HG03103 (cell line): Measurements from ENCODE around the gene TMEM139.
"Not testable (repeated sequence)": the region's sequence is repeated elsewhere in the genome, so short reads cannot be mapped to it uniquely, and the experiment has no call there.

Source experiments
- ATAC-seq: cut with Tn5 transposase; IDR thresholded peaks from one replicate; pipeline ENCODE4 v1.9.1; 2021; ENCODE audit warnings: low read depth; ENCODE audit not compliant: unreplicated experiment

The TMEM139 gene

GRCh38 chr7:143287935-143288826 lies 3.4 kb downstream of the TMEM139 start, which contains the start of gene CASP2:
CASP2 (plus strand) TSS chr7:143288351; CDS start chr7:143288456, 105 bp downstream.
- ATAC-seq = peak; percentile 90

- ATAC-seq = no peak
These were observed 4.1 kb downstream of the TMEM139 start for GRCh38 chr7:143288836-143289235.

GRCh38 chr7:143289421-143289820 lies 4.7 kb downstream of the TMEM139 start:
- no peak for ATAC-seq

GRCh38 chr7:143289888-143290287 lies 5.1 kb downstream of the TMEM139 start:
- not testable (repeated sequence) for ATAC-seq

GRCh38 chr7:143290293-143290692 lies 5.5 kb downstream of the TMEM139 start:
- no peak for ATAC-seq

GRCh38 chr7:143292876-143293275 lies 8.1 kb downstream of the TMEM139 start:
- ATAC-seq = no peak

GRCh38 chr7:143295870-143296269 lies 11.1 kb downstream of the TMEM139 start:
- ATAC-seq = no peak

- no peak for ATAC-seq
These were observed 11.9 kb downstream of the TMEM139 start for GRCh38 chr7:143296686-143297085.

GRCh38 chr7:143299346-143299745 lies 14.6 kb downstream of the TMEM139 start:
- no peak for ATAC-seq

- ATAC-seq = no peak
These were observed 15.1 kb downstream of the TMEM139 start for GRCh38 chr7:143299840-143300239.

- no peak for ATAC-seq
These were observed 16.5 kb downstream of the TMEM139 start for GRCh38 chr7:143300959-143301935.

GRCh38 chr7:143303733-143304132 lies 19.0 kb downstream of the TMEM139 start:
- no peak for ATAC-seq

GRCh38 chr7:143304938-143305337 lies 20.2 kb downstream of the TMEM139 start:
- no peak for ATAC-seq

GRCh38 chr7:143305423-143306070 lies 20.8 kb downstream of the TMEM139 start:
- no peak for ATAC-seq

GRCh38 chr7:143308632-143309031 lies 23.9 kb downstream of the TMEM139 start:
- no peak for ATAC-seq

GRCh38 chr7:143314127-143314526 lies 29.4 kb downstream of the TMEM139 start:
- no peak for ATAC-seq

GRCh38 chr7:143315776-143316175 lies 31.0 kb downstream of the TMEM139 start, which contains the start of gene CLCN1:
CLCN1 (plus strand) TSS chr7:143316111; CDS start chr7:143316213, 102 bp downstream.
- no peak for ATAC-seq

- no peak for ATAC-seq
These were observed 31.7 kb downstream of the TMEM139 start for GRCh38 chr7:143316492-143316891.

- no peak for ATAC-seq
These were observed 33.9 kb downstream of the TMEM139 start for GRCh38 chr7:143318661-143319060.

- no peak for ATAC-seq
These were observed 35.9 kb downstream of the TMEM139 start for GRCh38 chr7:143320620-143321019.
